Endothelial cell of umbilical vein (primary cell): ENCODE results near the gene EPS8. TPM values are rescaled to one million over a fixed set of nuclear protein-coding genes. Genes with fewer than 3 reads are reported as not detected.

Experiments used
- BruUV-seq: library from RNA; stranded (reverse); fragments of 400-500 nt; replicated peaks from 2 replicates; lab custom pipeline; 2021; lab: Mats Ljungman, UMichigan
- CTCF ChIA-PET: fragments of 300-600, 350-600 bp; sonication (Branson Sonifier 250); formaldehyde crosslinking; loops from one replicate; lab custom pipeline; 2021; ENCODE audit warnings: antibody characterized with exemption, inconsistent platforms; lab: Charles Lee
- POLR2A ChIA-PET: fragments of 300-600, 350-600 bp; sonication (Branson Sonifier 250); formaldehyde crosslinking; loops from one replicate; lab custom pipeline; 2021; ENCODE audit warnings: antibody characterized with exemption, inconsistent platforms; lab: Charles Lee
- DNase-seq: peaks from one replicate; pipeline ENCODE4 v3.0.0-alpha.2; 2011; ENCODE audit warnings: low read depth, low spot score
- FAIRE-seq: peaks from 2 replicates; lab custom pipeline; 2011; peaks lifted over from hg19 to GRCh38; lab: Jason Lieb, UNC
- H2AFZ ChIP-seq: 2 replicates; pipeline ENCODE4 v1.6.0; 2012; ENCODE audit warnings: low read depth, low read length, control low read depth, inconsistent platforms
- H3K27ac ChIP-seq: 2 replicates; pipeline ENCODE4 v1.5.1; 2011; ENCODE audit warnings: low read depth, mild to moderate bottlenecking, control low read depth, low read length, moderate library complexity; ENCODE audit not compliant: insufficient read depth
- H3K27me3 ChIP-seq, 2 experiments: 2 replicates each; pipeline versions ENCODE4 v1.6.0 to v1.6.1; 2011; ENCODE audit warnings: low read length in 2 of 2, mixed read lengths in 1 of 2; ENCODE audit not compliant: control insufficient read depth in 2 of 2, insufficient read depth in 2 of 2
- H3K36me3 ChIP-seq, 2 experiments: 2 replicates in 1 of 2; 3 replicates in 1 of 2; pipeline ENCODE4 v1.5.1; 2011; ENCODE audit warnings: low read length in 2 of 2, mild to moderate bottlenecking in 1 of 2, moderate library complexity in 1 of 2; ENCODE audit not compliant: control insufficient read depth in 2 of 2, insufficient read depth in 2 of 2; ENCODE audit errors: extremely low read depth in 1 of 2
- H3K4me1 ChIP-seq: 3 replicates; pipeline ENCODE4 v1.5.1; 2011; ENCODE audit warnings: mild to moderate bottlenecking, low read length; ENCODE audit not compliant: control insufficient read depth, insufficient read depth; ENCODE audit errors: extremely low read depth
- H3K4me2 ChIP-seq: 2 replicates; pipeline ENCODE4 v1.6.1; 2011; ENCODE audit warnings: low read length, control low read depth, mixed read lengths; ENCODE audit not compliant: insufficient read depth
- H3K4me3 ChIP-seq, 3 experiments: fragments of 200-600 bp in 1 of 3; sonication (generic), shearing (Covaris generic) in 1 of 3; replicated peaks in 1 of 3; 2 replicates each; pipeline ENCODE4 v1.5.1; 2011 to 2016; ENCODE audit warnings: control low read depth in 3 of 3, low read length in 3 of 3, mild to moderate bottlenecking in 2 of 3, inconsistent platforms in 1 of 3, low read depth in 1 of 3, moderate library complexity in 1 of 3; ENCODE audit not compliant: insufficient read depth in 1 of 3
- H3K79me2 ChIP-seq: 2 replicates; pipeline ENCODE4 v1.6.0; 2012; ENCODE audit warnings: low read length, inconsistent platforms; ENCODE audit not compliant: control insufficient read depth, insufficient read depth
- H3K9ac ChIP-seq: replicated peaks from 2 replicates; pipeline ENCODE3; 2011; ENCODE audit warnings: low read length, control low read depth; ENCODE audit not compliant: insufficient read depth; ENCODE audit errors: extremely low read depth
- H3K9me1 ChIP-seq: replicated peaks from 3 replicates; pipeline ENCODE4 v1.6.0; 2011; ENCODE audit warnings: mild to moderate bottlenecking, low read length; ENCODE audit not compliant: control insufficient read depth, insufficient read depth; ENCODE audit errors: extremely low read depth
- H3K9me3 ChIP-seq: replicated peaks from 2 replicates; pipeline ENCODE4 v1.5.1; 2012; ENCODE audit warnings: low read length, inconsistent platforms; ENCODE audit not compliant: control insufficient read depth, insufficient read depth
- H4K20me1 ChIP-seq: replicated peaks from 2 replicates; pipeline ENCODE3; 2011; ENCODE audit warnings: mild to moderate bottlenecking, low read length; ENCODE audit not compliant: control insufficient read depth, insufficient read depth; ENCODE audit errors: extremely low read depth
- EZH2 ChIP-seq: IDR thresholded peaks from 2 replicates; pipeline ENCODE4 v1.6.1; 2012; ENCODE audit warnings: borderline replicate concordance, low read depth, mild to moderate bottlenecking, moderate library complexity, low read length, inconsistent platforms; ENCODE audit not compliant: severe bottlenecking
- FOS ChIP-seq: IDR thresholded peaks from 2 replicates; pipeline ENCODE4 v1.6.1; 2011; ENCODE audit warnings: mild to moderate bottlenecking, low read length, moderate library complexity, borderline replicate concordance; ENCODE audit not compliant: insufficient read depth
- JUN ChIP-seq: IDR thresholded peaks from 2 replicates; pipeline ENCODE4 v1.6.1; 2011; ENCODE audit warnings: borderline replicate concordance, low read depth; ENCODE audit not compliant: insufficient read length, insufficient read depth
- POLR2A ChIP-seq: IDR thresholded peaks from 2 replicates; pipeline ENCODE4 v1.6.1; 2012; ENCODE audit warnings: low read depth, mild to moderate bottlenecking, control low read depth, low read length
- dilution Hi-C: fragments of 300-500 bp; cut with MboI; formaldehyde crosslinking; loops from one replicate; pipeline ENCODE4 v1.15.0; 2019; ENCODE audit warnings: low sequenced_read_pairs; ENCODE audit not compliant: extremely low pct_ligation_motif_present
- intact Hi-C: fragments of 100-400 bp; cut with micrococcal nuclease; formaldehyde crosslinking; loops from one replicate; pipeline ENCODE4 v1.10.0; 2022
- polyA plus RNA-seq, 4 experiments: library from polyadenylated mRNA; depleted of rRNA in 3 of 4; stranded (reverse) in 3 of 4; unstranded in 1 of 4; fragments of >200 nt; gene quantifications; 2 replicates each; pipeline versions ENCODE4 v1.2.1 to v1.2.3, GENCODE V29; 2011 to 2012; ENCODE audit warnings: missing spikeins in 1 of 4
- total RNA-seq: library from RNA; stranded (reverse); gene quantifications from 2 replicates; pipeline ENCODE4 v1.2.3, GENCODE V29; 2021
- TF ChIP-seq, protein P1 (sequence below): IDR thresholded peaks from 2 replicates; pipeline ENCODE4 v1.6.1; 2011; ENCODE audit not compliant: insufficient read depth, insufficient read length

Gene EPS8
- total and polyA plus RNA-seq, 2 donors (not counting 3 experiments of a cell fraction or from before 2014, with no cell fraction given): 8.4 to 11.9 TPM

DNA sequence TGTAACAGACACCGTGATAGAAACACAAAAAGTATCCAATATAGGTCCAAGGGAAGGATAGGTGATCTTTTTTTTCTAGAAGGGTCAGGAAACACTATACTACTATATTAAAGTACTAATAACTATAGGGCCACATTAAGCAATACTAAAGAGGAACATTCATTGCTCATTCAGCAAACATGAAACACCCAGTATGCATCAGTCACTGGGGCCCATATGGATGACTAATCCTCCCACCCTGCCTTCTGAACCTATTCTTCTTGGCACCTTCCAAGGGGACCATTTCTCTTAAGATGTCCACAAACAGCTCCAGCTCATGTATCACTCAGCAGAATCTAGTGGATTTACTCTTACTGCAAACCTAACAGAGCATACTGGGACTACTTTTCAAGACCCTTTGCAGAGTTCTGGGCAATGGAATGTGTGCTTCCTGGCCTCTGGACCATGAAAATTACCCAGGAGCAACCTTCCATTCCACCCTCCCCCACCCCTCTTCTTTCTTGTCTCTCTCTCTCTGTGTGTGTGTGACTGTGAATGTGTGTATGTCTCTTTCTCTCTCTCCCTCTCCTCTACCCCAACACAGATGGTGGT is 187.9 kb downstream of the EPS8 start:
- Histone ChIP-seq H3K9me3 (no peaks in the 10 kb centered on the region), H3K4me3 (no peak overlapping the region), H3K9ac (no peak overlapping the region), H2AFZ (no peak overlapping the region), H3K4me2 (no peak overlapping the region), H4K20me1 (no peaks in the 10 kb centered on the region), H3K27ac (no peak overlapping the region), H3K9me1 (no peaks in the 10 kb centered on the region), H3K36me3 (no peaks in the 10 kb centered on the region), H3K79me2 (no peaks in the 10 kb centered on the region), H3K4me1 (peaks cover 24% of the 10 kb centered on the region), H3K27me3 (peaks cover 0 to 2% of the 10 kb centered on the region in 2 experiments)
- dilution Hi-C loops (no loop called here), intact Hi-C loops (no loop called here)
- no peak for FAIRE-seq
- no peak for DNase-seq
- ChIA-PET POLR2A (no interaction called here), CTCF (no interaction called here)
- TF ChIP-seq FOS (peak; percentile 29), JUN (no peak)
- no TSS peak for BruUV-seq

DNA sequence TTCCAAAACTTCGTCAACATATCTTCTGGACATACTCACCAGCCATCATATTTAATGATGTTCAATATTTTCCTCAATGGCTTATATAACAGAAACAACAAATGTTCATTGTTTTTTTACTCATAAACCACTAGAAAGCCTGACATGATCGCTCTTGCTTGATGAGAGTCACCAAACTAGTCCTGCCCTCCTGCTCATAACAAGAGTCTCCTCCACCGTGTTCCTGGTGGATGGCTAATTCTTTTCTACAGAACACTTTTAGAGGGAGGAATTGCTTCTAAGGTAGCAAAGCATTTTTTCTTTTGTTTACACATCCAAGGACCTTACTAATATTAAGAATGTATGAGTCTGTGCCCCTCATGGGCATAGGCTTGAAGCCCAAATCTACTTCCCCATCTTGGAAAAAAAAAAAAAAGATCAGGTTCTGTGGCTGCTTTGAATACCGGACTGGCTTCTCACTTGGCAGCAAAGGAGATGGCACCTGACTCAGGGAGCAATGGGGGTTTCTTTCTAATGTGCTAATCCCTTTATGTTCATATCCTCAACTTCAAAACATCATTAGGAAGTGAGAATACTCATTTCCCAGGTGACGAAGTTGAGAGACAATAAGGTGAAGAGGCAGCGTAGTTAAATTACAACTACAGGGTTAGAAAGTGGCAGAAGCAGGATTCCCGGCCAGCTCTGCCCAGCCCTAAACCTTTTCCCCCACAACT is 188.8 kb downstream of the EPS8 start:
- Histone ChIP-seq H3K4me3 (no peak overlapping the region), H3K36me3 (no peaks in the 10 kb centered on the region), H3K27ac (no peak overlapping the region), H3K79me2 (no peaks in the 10 kb centered on the region), H3K4me2 (peak overlapping the region; percentile 66), H3K9ac (no peak overlapping the region), H3K27me3 (peaks cover 0 to 2% of the 10 kb centered on the region in 2 experiments), H2AFZ (no peak overlapping the region), H3K9me3 (no peaks in the 10 kb centered on the region), H3K9me1 (no peaks in the 10 kb centered on the region), H4K20me1 (no peaks in the 10 kb centered on the region), H3K4me1 (peaks cover 28% of the 10 kb centered on the region)
- intact Hi-C loops: no loop called here
- dilution Hi-C loops: no loop called here
- DNase-seq (no peak), FAIRE-seq (no peak)
- TF ChIP-seq FOS (no peak), EZH2 (no peak), JUN (no peak), POLR2A (no peak)
- TF ChIP-seq, protein P1, sequence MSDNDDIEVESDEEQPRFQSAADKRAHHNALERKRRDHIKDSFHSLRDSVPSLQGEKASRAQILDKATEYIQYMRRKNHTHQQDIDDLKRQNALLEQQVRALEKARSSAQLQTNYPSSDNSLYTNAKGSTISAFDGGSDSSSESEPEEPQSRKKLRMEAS: no peak
- ChIA-PET POLR2A (no interaction called here), CTCF (no interaction called here)
- no TSS peak for BruUV-seq
